Inferior parietal cortex (tissue), 1 donor: ENCODE data around the gene ALCAM.
"Not testable (repeated sequence)": the region's sequence is repeated elsewhere in the genome, so short reads cannot be mapped to it uniquely, and the experiment has no call there.

Experiments
- DNase-seq: peaks from one replicate; pipeline ENCODE4 v3.0.0-alpha.2; 2016; ENCODE audit errors: extremely low spot score

The ALCAM gene

DNA sequence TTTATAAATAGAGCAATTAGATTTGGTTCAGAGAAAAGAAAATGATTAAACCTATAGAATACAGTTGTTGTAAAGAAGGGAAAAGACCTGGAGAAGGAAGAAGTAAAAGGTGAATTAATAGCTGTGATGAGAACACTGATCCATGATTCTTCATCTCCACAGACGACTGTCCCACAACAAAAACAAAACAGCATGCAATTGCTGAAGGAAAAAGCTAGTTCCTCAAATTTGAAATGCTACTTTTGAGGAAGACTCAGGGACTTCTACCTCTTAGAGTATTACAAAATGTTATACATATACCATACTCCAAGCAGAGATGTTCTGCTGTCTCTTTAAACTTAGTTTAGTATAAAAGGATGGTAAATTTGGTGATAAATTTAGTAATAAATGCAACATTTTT, 21.5 kb downstream of the ALCAM start:
- DNase-seq, result no peak

DNA sequence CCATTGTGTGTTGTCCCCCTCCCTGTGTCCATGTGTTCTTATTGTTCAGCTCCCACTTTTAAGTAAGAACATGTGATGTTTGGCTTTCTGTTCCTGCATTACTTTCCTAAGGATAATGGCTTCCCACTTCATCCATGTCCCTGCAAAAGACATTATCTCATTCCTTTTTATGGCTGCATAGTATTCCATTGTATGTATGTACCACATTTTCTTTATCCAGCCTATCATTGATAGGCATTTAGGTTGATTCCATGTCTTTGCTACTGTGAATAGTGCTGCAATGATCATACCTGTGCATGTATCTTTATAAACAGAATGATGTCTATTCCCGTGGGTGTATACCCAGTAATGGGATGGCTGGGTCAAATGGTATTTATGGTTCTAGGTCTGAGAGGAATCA, 23.1 kb downstream of the ALCAM start:
- DNase-seq, result not testable (repeated sequence)

DNA sequence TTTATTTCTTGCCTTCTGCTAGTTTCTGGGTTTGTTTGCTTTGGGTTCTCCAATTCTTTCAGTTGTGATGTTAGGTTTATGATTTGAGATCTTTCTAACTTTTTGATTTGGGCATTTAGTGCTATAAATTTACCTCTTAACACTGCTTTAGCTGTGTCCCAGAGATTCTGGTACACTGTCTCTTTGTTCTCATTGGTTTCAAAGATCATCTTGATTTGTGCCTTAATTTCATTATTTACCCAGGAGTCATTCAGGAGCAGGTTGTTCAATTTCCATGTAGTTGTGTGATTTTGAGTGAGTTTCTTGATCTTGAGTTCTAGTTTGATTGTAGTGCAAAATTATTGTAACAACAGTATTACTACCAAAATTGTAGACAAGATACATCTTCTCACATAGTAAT, 25.9 kb downstream of the ALCAM start:
- DNase-seq, result not testable (repeated sequence)

DNA sequence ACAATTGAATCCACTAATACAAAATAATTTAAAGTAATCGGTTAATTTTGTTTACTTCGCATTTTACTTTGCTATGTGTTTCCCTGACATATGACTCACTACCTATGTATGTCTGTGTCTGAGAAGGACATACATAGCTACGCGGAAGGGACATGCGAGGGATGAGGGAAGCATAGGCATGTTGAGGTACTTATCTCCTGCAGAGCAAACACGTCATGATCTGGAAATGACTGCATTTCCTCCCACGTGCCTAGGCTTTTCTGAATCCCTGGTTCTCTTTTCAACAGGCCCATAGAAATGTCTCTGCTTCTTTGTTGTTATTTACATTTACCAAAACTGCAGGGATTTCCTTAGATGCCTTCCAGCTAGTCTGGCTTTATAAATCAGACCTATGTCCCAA, 27.5 kb downstream of the ALCAM start:
- DNase-seq, result no peak

DNA sequence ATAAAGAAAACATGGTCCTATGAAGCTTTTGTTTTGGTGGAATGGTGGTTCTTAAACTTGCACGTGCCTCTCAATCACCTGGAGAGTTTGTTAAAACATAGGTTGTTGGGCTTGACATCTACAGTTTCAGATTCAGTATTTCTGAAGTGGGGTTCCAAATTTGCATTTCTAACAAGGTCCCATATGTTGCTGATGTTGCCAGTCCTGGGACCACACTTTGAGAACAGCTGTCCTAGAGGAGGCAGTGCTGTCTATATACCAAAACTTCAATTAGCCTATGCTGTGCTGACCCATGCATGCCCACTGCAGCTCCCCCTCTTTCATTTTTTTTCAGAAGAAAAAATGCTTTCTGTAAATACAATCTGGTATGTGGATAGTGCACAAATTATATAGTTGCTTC, 31.3 kb downstream of the ALCAM start:
- DNase-seq, result no peak

DNA sequence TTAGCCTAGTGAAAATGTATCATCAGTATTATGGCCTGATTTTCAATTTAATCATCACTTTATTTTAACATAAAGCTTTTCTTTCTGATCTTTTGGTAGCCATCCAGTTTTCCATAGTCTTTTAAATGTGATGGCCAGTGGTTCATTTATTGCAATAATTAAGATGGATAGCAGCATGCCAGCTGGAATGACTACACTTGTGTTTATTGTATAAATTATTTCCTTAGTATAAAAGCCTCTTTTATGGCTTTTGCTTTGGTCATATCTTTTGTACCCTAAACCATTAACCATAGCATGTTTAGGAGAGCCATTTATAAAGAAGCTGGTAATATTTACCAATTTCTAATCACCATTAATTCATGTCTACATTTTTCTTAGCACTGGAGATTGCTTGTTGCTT, 31.7 kb downstream of the ALCAM start:
- DNase-seq, result no peak

DNA sequence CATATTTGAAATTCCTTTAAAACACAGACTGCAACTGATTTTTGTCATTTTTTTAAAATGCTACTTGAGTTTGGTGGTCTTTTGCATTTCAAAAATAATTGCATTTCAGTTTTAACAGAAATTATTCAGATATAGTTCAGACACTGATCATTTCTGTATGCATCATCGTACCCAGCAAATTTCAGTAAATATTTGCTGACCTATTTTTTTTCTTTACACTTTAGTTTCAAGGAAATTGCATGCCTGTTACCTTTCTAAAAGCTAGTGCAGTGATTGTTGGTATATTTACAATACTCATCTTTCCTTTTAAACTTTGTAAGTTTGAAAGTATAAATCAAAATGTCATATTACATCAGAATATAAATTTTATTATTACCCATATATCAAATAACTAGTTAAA, 32.4 kb downstream of the ALCAM start:
- no peak for DNase-seq

DNA sequence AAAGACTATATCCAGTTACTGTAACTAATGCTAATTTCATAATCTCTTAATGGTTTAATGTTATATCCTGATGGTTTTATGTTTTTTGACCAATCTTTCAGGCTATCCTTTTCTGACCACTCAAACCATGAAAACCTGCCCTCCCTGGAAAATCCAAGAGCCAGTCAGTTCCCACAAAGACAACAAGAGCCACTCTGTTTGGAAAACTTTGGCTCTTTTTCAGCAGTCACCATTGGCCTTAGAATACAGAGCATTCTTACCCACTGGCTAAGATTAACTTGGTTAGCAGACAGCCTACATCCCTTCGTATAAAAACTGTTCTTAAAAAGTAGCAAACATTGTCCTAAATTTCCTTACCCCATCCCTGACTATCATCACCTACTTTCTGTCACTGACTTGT, 32.9 kb downstream of the ALCAM start:
- DNase-seq, result peak; percentile 80

DNA sequence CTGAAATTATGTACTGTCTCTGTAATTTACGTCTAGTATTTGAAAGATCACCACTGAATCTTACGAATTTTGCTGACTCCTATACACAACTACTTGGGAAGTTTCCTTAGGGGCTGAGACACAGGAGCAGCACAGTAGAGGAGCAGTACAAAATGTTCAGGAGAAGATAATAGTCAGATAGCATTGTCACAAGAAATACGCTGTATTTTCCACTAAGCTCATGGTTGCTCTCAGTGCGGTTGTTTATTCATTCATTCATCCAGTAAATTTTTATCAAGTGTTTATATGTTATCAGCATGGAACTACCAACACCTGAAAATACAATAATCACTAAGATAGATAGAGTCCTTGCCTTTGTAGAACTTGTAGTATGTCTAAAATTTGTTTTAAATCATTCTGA, 34.5 kb downstream of the ALCAM start:
- DNase-seq, result no peak

DNA sequence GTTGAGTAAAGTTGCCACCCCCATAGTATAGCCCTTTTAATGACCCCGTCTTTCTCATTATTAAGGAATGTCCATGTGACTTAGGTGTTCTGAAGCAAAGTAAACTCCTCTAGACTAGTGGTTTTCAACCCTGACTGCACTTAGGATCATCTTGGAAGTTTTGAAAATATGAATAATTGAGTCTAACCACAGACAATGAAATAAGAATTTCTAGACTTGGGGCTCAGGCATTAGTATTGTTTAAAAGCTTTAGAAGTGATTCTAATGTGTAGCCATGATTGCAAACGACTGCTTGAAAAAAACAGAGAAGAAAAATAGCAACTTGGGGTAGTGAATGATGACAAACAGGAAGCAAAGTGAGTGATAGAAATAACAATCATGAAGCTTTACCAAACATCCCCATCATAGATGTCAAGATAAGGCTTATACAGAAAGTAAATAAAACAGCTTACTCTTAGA, 35.0 kb downstream of the ALCAM start:
- no peak for DNase-seq

DNA sequence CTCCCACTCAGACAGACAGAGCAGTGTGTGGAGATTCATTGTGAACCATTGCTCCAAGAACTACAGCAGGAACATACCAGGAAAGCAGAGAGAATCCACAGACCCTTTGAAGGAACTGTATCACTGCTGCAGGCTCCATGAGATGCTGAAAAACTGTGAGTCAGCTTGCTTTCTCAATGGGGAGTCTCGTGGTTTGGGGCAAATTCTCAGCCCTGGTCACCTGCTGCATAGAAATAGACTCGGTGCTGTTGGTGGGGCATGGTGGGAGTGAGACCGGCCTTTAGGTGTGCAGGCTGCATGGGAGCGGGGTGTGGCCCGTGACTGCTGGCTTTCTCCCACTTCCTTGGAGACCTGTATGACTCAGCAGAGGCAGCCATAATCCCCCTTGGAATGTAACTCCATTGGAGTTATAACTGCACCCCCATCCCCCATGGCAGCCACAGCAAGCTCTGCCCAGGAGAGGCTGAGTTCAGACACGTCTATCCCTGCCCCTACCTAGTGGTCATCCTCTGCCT, 35.6 kb downstream of the ALCAM start:
- DNase-seq, result no peak

DNA sequence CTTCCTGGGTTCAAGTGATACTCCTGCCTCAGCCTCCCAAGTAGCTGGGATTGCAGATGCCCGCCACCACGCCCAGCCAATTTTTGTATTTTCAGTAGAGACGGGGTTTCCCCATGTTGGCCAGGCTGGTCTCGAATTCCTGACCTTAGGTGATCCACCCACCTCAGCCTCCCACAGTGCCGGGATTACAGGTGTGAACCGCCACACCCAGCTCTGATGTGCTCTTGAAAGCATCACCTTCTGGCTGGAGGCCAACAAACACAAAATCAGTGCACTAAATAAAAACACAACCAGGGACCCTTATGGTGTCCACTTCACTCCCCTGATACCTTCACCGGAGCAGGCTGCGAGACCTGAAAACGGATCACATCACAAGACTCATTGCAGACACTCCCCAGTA, 36.3 kb downstream of the ALCAM start:
- not testable (repeated sequence) for DNase-seq

DNA sequence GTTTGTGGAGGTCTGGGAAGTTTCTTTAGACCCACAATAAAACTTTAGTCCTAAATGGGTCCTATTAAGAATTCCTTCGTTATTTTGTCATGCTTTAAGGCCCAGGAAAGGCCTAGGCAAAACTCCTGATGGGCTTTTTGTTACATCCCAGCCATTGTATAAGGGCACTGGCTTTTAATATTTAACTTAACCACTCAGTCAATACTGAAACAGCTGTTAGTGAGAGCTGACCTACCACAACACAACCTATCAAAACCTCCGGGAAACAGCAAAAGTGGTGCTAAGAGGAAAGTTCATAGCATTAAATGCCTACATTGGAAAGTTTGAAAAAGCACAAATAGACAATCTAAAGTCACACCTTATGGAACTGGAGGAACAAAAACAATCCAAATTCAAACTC, 39.6 kb downstream of the ALCAM start:
- no peak for DNase-seq

DNA sequence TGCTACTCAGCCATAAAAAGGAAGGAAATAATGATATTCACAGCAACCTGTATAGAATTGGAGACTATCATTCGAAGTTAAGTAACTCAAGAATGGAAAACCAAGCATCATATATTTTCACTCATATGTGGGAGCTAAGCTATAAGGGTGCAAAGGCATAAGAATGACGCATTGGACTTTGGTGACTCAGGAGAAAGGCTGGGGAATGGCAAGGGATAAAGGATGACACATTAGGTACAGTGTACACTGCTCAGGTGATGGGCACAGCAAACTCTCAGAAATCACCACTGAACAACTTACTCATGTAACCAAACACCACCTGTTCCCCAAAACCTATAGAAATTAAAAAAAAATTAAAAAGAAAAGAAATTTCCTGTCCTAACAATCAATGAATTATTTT, 42.7 kb downstream of the ALCAM start:
- no peak for DNase-seq

DNA sequence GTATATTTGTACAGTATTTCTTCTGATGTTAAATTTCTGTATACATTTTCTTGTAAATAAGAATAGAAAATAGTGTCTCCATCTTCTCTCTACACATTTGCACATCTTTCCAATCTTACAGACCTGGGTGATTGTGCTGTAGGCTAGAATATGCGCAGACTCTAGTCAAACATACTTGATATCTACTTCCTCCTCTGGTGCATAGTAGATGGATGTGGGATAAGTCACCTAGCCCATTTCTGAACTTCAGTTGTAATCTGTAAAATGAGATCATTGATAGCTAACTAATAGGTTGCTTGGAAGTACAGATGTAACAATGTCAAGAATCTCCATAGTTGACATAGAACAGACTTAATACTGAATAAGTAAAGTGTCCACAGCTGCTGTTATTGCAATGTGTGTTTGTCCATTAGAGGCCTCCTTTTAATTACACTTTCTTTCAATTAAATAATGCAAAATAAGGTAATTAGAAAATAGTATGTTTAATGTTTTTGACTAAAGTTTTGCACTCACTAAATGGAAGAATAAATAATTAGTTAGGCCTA, 46.7 kb downstream of the ALCAM start:
- no peak for DNase-seq

DNA sequence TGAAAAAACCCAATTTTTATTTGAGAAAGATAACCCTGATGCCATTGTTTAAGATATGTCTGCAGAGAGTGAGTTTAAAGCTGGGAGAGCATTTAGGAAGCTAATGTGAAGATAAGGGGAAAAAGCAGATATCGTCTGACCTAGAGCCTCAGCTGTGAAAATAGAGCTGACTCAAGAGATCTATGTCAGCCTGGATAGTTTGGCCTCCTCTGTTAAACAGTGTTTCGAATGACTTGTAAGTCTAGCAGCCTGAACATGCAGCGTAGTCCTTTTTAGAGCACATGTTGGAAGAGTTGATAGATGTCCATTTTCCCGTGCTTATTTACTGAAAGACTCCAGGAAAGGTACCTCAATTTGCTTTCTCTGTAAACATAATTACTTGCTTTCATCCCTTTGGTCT, 48.1 kb downstream of the ALCAM start:
- no peak for DNase-seq

DNA sequence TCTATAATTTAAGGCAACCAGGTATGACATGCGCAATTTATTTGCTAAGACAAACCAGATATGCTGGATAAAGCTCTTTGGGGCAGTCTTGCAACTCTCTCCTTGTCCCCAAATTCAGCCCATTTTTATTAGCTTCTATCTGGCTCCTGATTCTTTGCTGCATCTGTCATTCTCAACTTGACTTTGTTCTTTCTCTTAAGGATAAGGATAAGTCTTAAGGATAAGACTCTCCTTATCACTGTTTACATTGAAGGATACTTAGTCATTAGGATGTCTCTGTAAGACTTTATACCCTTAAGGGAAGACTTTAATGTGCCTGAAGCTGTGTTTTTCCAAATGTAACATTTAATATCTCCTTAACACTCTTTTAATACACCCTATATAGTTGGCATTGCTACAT, 49.2 kb downstream of the ALCAM start:
- DNase-seq, result no peak

DNA sequence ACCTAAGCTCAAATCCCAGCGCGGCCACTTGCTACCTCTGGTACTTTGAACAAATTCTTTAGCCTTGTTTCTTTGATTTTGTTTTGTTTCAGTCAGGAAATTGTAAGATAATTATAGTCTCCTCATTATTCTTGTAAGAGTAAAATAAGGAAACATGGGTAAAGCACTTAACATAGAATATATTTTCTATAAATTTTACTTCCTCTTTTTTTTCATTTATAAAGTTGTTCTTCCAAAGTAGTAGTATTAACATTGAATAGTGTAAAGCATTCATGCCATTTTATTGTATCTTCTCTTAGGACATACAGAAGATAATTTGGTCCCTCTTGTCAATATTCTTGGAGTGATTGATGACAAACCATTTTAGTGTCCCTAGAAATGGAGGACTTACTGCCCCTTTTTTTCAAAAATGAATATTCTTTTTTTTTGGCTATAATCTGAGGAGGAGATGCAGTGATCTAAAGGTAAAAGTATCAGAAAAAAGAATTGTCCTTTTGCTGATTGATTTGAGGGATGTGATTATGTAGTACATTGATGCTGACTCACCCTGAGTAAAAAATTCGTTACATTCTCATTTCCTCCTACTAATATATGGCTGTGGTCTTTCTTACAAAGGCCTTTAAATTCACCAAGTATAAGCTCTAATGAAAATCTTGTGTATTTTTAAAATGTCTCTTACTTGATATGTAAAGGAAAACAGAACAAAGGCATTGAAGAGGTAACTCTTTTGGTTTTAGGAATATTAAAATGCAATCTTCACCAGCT, 51.0 kb downstream of the ALCAM start:
- DNase-seq, result no peak

DNA sequence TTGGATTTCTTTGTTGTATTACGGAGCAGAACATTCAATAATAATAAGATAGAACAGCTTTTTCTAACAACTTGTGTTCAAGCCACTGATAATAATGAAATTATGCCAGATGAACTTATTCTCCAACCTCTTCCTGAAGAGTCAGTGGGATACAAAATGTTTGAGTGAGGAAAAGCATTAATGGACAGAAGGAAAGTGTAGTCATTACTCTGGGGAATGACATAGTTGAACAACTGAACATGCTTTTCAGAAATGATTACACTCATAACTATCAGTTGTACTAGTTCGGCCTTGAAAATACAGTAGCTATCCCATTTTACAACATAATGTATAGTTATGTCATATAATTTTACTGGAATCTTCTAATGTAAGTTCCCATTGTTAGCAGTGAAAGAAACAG, 55.9 kb downstream of the ALCAM start:
- DNase-seq, result no peak

DNA sequence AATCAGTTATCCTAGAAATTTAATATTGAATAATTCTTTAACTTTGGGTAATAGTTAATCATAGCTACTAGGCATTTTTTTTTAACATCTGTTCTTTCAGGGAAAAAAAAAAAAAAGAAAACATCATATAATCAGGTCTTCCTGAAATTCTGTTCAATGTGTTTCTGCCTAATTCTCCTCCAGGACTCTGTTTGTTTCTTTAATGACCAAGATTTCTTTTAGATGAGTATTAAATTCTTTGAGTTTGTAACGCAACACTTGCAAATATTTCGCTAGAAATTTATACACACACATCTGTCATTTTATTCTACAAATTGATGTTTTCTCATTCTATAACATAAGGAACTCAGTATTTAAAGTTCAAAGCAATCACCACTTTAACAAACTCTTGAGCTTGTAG, 56.7 kb downstream of the ALCAM start:
- DNase-seq, result no peak

DNA sequence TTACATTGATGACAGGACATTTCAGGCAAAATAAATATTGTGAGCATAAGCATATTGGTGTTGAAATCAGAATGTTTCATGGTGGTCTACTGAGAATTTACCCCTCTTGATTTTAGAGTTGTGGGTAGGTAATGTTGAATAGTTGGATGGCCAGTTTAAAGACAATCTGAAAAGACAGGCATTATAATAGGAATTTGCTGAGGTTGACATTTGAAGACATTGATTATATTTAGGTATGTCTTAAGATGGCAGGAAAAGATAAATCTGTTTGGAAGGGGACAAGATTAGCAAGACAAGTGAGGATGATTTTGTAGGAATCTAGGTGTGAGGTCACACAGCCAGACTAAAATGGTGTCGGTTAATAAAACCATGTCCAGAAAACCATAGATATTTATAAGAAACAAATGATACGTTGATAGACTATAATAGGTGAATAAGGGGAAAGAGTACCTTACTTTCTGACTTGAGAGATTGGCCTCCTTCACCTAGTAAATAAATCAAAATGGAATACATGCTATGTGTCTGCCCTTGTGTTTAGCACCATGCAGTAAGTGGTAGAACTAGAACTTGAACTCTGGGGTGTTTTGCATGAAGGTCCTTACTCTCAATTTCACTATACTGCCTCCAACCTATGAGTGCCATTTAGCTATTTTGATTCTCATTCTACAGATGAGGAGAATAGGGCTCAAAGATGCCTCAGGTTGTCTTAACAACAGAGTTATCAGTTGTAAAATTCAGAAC, 57.9 kb downstream of the ALCAM start:
- no peak for DNase-seq

DNA sequence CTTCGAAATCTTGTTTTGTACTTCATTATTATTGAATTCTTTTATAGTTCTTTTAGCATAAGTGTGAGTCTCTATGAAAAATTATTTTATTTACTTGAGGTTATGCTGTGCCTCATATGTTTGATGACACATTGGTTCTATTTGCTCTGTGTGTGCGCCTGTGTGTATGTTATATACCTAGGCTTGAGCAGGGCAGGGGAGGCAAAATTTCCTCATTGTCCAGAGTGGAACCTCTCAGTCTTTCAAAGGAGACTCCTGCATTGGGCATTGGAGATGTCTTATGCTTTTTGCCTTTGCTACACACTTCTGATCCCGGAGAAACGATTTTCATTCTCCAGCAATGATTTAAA, 58.4 kb downstream of the ALCAM start:
- no peak for DNase-seq

DNA sequence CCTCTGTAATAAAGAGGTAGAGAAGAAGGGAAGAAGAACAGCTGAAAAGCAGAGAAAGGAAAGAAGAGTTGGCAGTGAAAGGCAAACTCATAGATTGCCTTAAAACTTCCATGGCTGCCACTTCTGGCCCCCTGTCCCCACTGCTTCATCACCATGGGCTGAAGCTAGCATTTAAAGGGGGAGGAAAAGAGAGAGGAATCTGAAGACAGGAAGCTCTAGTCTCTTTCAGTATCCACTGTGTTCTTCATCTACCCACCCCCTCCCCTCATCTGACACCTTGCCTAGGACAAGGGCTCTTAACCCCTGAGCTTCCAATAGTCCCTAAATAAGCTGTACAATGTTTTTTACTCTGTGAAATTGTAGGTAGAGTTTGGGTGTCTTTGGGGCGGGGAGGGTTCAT, 60.6 kb downstream of the ALCAM start:
- DNase-seq, result no peak
